ENCODE results near the gene RNF222.

The RNF222 gene

GRCh38 chr17:8384801-8385378 is 12.7 kb downstream of the RNF222 start:
- ATAC-seq (ENCODE audit: insufficient read depth, low read depth), result no peak
- Histone ChIP-seq H2AFZ (ENCODE audit: low read depth, low read length) (no peak overlapping the region), H3K4me3 (ENCODE audit: low read depth in 1 of 2, low read length in 2 of 2) (peak overlapping the region in 1 of 2 experiments; percentile 97; a peak in 2 of 4 replicates), H3K27ac (ENCODE audit: low read length) (peak overlapping the region; percentile 11; the same call in 1 of the 2 replicates), H3K9ac (ENCODE audit: low read depth, low read length) (peak overlapping the region; percentile 93), H3K4me2 (ENCODE audit: insufficient read depth, low read length) (peak overlapping the region; percentile 91), H3K27me3 (ENCODE audit: insufficient read depth, low read length, poor library complexity) (no peaks in the 10 kb centered on the region), H3K9me3 (ENCODE audit: insufficient read depth, low read length, severe bottlenecking) (no peaks in the 10 kb centered on the region), H3K36me3 (ENCODE audit: insufficient read depth, low read length) (peaks cover 23% of the 10 kb centered on the region), H3K4me1 (ENCODE audit: insufficient read depth, low read length) (peaks cover 50% of the 10 kb centered on the region), H4K20me1 (ENCODE audit: insufficient read depth, low read length) (peaks cover 27% of the 10 kb centered on the region), H3K79me2 (ENCODE audit: insufficient read depth, low read length) (peaks cover 46% of the 10 kb centered on the region)
- TF ChIP-seq CTCF (IDR thresholded peaks at IDR 0.05; ENCODE audit: borderline replicate concordance, extremely low read depth, low read length, poor library complexity, severe bottlenecking) (no peak), EZH2 (IDR thresholded peaks at IDR 0.05; ENCODE audit: borderline replicate concordance, low read depth, low read length, severe bottlenecking) (no peak)
- no peak for DNase-seq

GRCh38 chr17:8383143-8383822 is 14.3 kb downstream of the RNF222 start, which contains the start of gene RPL26:
Gene RPL26 (minus strand): TSS chr17:8383193. CDS start chr17:8382310, 883 bp downstream.
- Histone ChIP-seq H3K36me3 (ENCODE audit: insufficient read depth, low read length) (peaks cover 39% of the 10 kb centered on the region), H3K4me3 (ENCODE audit: low read depth in 1 of 2, low read length in 2 of 2) (peak within 1 kb of the TSS; percentile 94 to 97), H4K20me1 (ENCODE audit: insufficient read depth, low read length) (peaks cover 32% of the 10 kb centered on the region), H3K4me2 (ENCODE audit: insufficient read depth, low read length) (peak within 1 kb of the TSS; percentile 91), H3K27ac (ENCODE audit: low read length) (peak within 1 kb of the TSS; percentile 91), H3K27me3 (ENCODE audit: insufficient read depth, low read length, poor library complexity) (no peaks in the 10 kb centered on the region), H2AFZ (ENCODE audit: low read depth, low read length) (peak within 1 kb of the TSS; percentile 97), H3K9me3 (ENCODE audit: insufficient read depth, low read length, severe bottlenecking) (no peaks in the 10 kb centered on the region), H3K4me1 (ENCODE audit: insufficient read depth, low read length) (peaks cover 66% of the 10 kb centered on the region), H3K9ac (ENCODE audit: low read depth, low read length) (peak within 1 kb of the TSS; percentile 93), H3K79me2 (ENCODE audit: insufficient read depth, low read length) (peaks cover 61% of the 10 kb centered on the region)
- DNase-seq (peak; percentile 97), ATAC-seq (ENCODE audit: insufficient read depth, low read depth) (peak; percentile 89)
- TF ChIP-seq CTCF (IDR thresholded peaks at IDR 0.05; ENCODE audit: borderline replicate concordance, extremely low read depth, low read length, poor library complexity, severe bottlenecking) (peak; percentile 89), EZH2 (IDR thresholded peaks at IDR 0.05; ENCODE audit: borderline replicate concordance, low read depth, low read length, severe bottlenecking) (no peak)

GRCh38 chr17:8382880-8383142 is 14.8 kb downstream of the RNF222 start:
- Histone ChIP-seq H4K20me1 (ENCODE audit: insufficient read depth, low read length) (peaks cover 32% of the 10 kb centered on the region), H2AFZ (ENCODE audit: low read depth, low read length) (peak overlapping the region; percentile 86), H3K27ac (ENCODE audit: low read length) (peak overlapping the region; percentile 77), H3K4me1 (ENCODE audit: insufficient read depth, low read length) (peaks cover 70% of the 10 kb centered on the region), H3K79me2 (ENCODE audit: insufficient read depth, low read length) (peaks cover 61% of the 10 kb centered on the region), H3K9ac (ENCODE audit: low read depth, low read length) (peak overlapping the region; percentile 75), H3K4me2 (ENCODE audit: insufficient read depth, low read length) (peak overlapping the region; percentile 91), H3K36me3 (ENCODE audit: insufficient read depth, low read length) (peaks cover 44% of the 10 kb centered on the region), H3K27me3 (ENCODE audit: insufficient read depth, low read length, poor library complexity) (no peaks in the 10 kb centered on the region), H3K9me3 (ENCODE audit: insufficient read depth, low read length, severe bottlenecking) (no peaks in the 10 kb centered on the region), H3K4me3 (ENCODE audit: low read depth in 1 of 2, low read length in 2 of 2) (peak overlapping the region; percentile 94 to 97)
- DNase-seq (no peak), ATAC-seq (ENCODE audit: insufficient read depth, low read depth) (no peak)
- TF ChIP-seq EZH2 (IDR thresholded peaks at IDR 0.05; ENCODE audit: borderline replicate concordance, low read depth, low read length, severe bottlenecking) (no peak), CTCF (IDR thresholded peaks at IDR 0.05; ENCODE audit: borderline replicate concordance, extremely low read depth, low read length, poor library complexity, severe bottlenecking) (no peak)
